ENCODE data around the gene KCNA5. TPM values are rescaled to one million over a fixed set of nuclear protein-coding genes. Genes with fewer than 3 reads are reported as not detected.

Gene KCNA5
- total RNA-seq, 4 donors from 2014 or later = 0.84 to 3.7 (median 1.5) TPM

DNA sequence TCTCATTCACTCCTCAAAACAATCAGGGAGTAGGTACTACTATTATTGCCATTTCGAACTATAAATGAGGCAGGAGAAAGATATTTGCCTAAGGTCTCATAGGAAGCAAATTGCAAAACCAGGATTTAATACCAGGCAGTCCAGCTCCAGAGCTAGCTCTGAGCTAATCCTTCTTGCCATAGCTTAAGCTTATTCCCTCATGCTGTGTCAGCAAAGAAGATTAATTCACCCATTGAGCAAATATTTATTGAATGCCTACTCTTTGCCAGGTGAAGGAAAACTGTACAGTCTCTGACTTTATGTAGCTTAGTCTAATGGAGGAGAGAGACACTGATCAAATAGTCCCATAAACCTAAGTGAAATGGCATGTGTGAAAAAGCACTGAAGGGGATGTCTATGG lies 19.5 kb downstream of the KCNA5 start:
- H3K4me1 ChIP-seq = no peaks in the 10 kb centered on the region
- H3K9me3 ChIP-seq = no peaks in the 10 kb centered on the region
- H3K27ac ChIP-seq = no peak overlapping the region
- 88% methylated on average over 1 of the region's 1 CpG for WGBS, 2 donors
- no peak for DNase-seq (ENCODE audit: low spot score in 2 of 2)
- TF ChIP-seq POLR2A (IDR thresholded peaks at IDR 0.05) = no peak
- TF ChIP-seq EP300 (IDR thresholded peaks at IDR 0.05) = no peak
- TF ChIP-seq, protein P1, sequence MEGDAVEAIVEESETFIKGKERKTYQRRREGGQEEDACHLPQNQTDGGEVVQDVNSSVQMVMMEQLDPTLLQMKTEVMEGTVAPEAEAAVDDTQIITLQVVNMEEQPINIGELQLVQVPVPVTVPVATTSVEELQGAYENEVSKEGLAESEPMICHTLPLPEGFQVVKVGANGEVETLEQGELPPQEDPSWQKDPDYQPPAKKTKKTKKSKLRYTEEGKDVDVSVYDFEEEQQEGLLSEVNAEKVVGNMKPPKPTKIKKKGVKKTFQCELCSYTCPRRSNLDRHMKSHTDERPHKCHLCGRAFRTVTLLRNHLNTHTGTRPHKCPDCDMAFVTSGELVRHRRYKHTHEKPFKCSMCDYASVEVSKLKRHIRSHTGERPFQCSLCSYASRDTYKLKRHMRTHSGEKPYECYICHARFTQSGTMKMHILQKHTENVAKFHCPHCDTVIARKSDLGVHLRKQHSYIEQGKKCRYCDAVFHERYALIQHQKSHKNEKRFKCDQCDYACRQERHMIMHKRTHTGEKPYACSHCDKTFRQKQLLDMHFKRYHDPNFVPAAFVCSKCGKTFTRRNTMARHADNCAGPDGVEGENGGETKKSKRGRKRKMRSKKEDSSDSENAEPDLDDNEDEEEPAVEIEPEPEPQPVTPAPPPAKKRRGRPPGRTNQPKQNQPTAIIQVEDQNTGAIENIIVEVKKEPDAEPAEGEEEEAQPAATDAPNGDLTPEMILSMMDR (IDR thresholded peaks at IDR 0.05) = no peak
- no peaks in the 10 kb centered on the region for H3K36me3 ChIP-seq
- no peaks in the 10 kb centered on the region for H3K27me3 ChIP-seq
- no peak overlapping the region for H3K4me3 ChIP-seq

DNA sequence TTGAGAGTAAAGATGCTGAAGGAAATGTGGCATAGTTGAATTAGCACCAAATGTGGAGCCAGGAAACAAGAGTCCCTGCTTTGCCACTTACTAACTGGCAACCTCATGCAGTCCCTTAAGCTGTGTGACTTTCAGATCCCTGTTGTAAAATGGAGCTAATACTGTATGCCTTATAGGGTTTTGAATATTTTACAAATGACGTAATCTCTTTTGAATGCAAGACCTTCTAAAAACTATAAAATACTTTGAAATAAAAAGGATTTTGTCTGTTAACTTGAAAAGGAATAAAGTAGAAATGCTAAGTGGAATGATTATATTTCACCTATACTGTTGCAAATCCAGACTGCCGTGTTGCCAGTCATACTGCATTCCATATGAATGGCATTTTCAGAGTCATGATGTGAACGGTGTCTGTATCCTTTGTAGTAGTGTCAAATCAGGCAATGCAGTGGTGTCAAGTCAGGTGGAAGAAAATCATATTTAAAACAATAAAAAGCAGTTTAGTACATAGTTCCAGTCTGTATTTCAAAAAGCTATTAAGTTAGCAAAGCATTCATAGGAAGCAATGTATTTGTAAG lies 21.3 kb downstream of the KCNA5 start:
- TF ChIP-seq POLR2A (IDR thresholded peaks at IDR 0.05) (no peak), EP300 (IDR thresholded peaks at IDR 0.05) (no peak)
- TF ChIP-seq, protein P1 (IDR thresholded peaks at IDR 0.05) = no peak
- Histone ChIP-seq H3K4me3 (no peak overlapping the region), H3K4me1 (no peaks in the 10 kb centered on the region), H3K9me3 (no peaks in the 10 kb centered on the region), H3K27me3 (no peaks in the 10 kb centered on the region), H3K27ac (no peak overlapping the region), H3K36me3 (no peaks in the 10 kb centered on the region)
- WGBS, 2 donors = 70% methylated on average over 3 of the region's 3 CpGs
- no peak for DNase-seq (ENCODE audit: low spot score in 2 of 2)

DNA sequence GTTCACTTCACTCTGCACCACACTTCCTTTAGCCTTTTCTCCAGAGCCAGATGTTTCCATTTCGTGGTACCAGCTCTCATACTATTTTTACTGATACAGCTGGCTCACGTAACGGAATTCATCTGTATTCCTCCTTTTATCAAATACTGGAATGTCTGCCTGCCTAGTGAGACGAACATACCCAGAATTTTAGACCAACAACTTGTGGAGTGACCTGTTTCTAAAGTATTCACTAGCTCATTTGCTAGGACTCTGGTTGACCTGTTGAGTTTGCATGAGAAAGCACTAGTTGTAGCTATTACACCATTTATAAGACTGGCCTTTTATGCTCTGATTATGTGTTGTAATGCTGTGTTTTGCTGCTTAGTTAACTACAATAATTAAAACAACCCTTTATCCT lies 22.6 kb downstream of the KCNA5 start:
- no peaks in the 10 kb centered on the region for H3K4me1 ChIP-seq
- TF ChIP-seq, protein P1 (IDR thresholded peaks at IDR 0.05) = no peak
- TF ChIP-seq POLR2A (IDR thresholded peaks at IDR 0.05) = no peak
- no peak for TF ChIP-seq EP300 (IDR thresholded peaks at IDR 0.05)
- no peak for DNase-seq (ENCODE audit: low spot score in 2 of 2)
- H3K4me3 ChIP-seq = no peak overlapping the region
- no peaks in the 10 kb centered on the region for H3K27me3 ChIP-seq
- H3K27ac ChIP-seq = no peak overlapping the region
- no peaks in the 10 kb centered on the region for H3K9me3 ChIP-seq
- 79 to 85% methylated on average over 4 of the region's 4 CpGs for WGBS, 2 donors
- H3K36me3 ChIP-seq = no peaks in the 10 kb centered on the region

DNA sequence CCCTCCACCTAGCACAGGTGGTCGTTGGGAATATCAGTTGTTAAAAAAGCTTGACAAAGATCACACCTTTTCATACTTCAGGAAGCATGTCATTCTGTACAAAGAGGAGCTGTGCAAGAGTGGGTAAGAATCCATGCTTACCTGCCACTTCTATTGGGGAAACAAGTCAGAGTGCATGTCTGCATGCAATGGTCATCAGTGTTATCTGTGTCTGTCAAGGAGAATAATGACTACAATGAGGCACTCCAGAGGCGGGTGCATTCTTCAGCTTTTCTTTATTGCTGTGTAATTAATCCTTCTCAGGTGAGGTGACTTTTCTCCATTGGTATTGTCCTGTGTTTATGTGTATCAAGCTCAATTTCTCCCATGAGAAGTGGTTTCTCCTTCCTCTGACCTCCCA lies 24.4 kb downstream of the KCNA5 start:
- 80 to 88% methylated on average over 2 of the region's 2 CpGs for whole genome bisulfite sequencing, 2 donors
- Histone ChIP-seq H3K9me3 (no peaks in the 10 kb centered on the region), H3K36me3 (no peaks in the 10 kb centered on the region), H3K4me3 (no peak overlapping the region), H3K4me1 (no peaks in the 10 kb centered on the region), H3K27ac (no peak overlapping the region), H3K27me3 (no peaks in the 10 kb centered on the region)
- no peak for TF ChIP-seq POLR2A (IDR thresholded peaks at IDR 0.05)
- TF ChIP-seq EP300 (IDR thresholded peaks at IDR 0.05) = no peak
- TF ChIP-seq, protein P1 (IDR thresholded peaks at IDR 0.05) = no peak
- no peak for DNase-seq (ENCODE audit: low spot score in 2 of 2)

DNA sequence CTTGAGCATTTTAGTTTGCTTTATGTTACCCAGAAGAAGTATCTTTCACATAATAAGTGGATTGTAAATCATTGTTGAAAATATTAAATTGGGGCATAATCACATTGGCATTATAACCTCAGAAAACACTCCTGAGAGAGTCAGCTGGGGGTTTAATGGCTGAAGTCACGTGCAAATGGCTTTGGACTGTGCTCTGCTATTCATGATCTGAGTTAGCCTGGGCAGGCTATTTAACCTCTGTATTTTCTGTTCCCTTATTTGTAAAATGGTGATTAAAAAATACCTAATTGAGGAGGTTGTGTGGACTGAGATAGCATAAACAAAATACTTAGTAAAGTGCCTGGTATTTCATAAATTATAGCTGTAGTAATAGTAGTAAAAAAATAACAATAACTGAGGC lies 24.9 kb downstream of the KCNA5 start:
- WGBS, 2 donors = 61 to 65% methylated on average over 1 of the region's 1 CpG
- DNase-seq (ENCODE audit: low spot score in 2 of 2) = no peak
- no peak overlapping the region for H3K4me3 ChIP-seq
- no peak overlapping the region for H3K27ac ChIP-seq
- H3K4me1 ChIP-seq = no peaks in the 10 kb centered on the region
- H3K9me3 ChIP-seq = no peaks in the 10 kb centered on the region
- no peaks in the 10 kb centered on the region for H3K36me3 ChIP-seq
- H3K27me3 ChIP-seq = no peaks in the 10 kb centered on the region
- TF ChIP-seq, protein P1 (IDR thresholded peaks at IDR 0.05) = no peak
- no peak for TF ChIP-seq EP300 (IDR thresholded peaks at IDR 0.05)
- no peak for TF ChIP-seq POLR2A (IDR thresholded peaks at IDR 0.05)

Measured in tibial nerve (tissue), 4 donors.